Activated CD4-positive, alpha-beta T cell treated with anti-CD3 and anti-CD28 coated beads for 48 hours (primary cell): Measurements from ENCODE around the gene ATP1A2.
"Not testable (repeated sequence)": the region's sequence is repeated elsewhere in the genome, so short reads cannot be mapped to it uniquely, and the experiment has no call there.

Experiments used
- DNase-seq: peaks from one replicate; pipeline ENCODE4 v3.0.0-alpha.2; 2020

ATP1A2 gene

DNA sequence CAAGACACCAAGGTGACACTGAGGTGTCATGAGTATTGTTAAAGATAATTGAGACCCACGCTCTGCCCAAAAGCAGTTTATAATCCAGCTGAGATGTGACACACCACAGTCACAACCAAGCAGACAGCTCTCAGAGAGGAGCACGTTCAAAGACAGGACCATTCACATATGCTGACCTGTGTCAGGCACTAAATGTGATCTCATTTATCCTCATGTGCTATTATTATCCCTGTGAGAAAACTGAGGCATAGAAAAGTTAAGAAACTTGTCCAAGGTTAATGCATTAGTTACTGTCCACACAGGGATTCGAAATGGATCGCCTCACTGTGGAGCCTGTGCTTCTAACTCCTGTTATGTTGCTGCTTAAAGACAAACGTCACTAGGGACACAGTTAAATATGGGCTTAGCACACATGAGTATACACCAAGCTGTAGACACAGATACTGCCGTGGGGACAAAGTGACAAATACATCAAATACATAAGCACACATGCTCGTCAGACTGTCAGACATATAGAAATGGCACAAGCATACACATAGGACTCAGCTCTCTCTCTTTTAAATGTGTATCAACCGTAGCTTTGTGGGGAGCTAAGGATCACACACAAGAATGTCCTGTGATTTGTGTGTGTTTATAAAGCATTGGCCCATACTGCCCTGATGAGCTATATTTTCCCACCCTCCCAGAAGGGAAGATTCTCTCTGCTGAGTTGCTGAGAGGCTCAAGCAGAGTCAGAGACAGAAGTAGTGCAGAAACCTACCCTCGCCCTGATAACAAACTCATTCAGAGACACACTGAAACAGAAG is 13.6 kb upstream of the ATP1A2 start:
- no peak for DNase-seq

DNA sequence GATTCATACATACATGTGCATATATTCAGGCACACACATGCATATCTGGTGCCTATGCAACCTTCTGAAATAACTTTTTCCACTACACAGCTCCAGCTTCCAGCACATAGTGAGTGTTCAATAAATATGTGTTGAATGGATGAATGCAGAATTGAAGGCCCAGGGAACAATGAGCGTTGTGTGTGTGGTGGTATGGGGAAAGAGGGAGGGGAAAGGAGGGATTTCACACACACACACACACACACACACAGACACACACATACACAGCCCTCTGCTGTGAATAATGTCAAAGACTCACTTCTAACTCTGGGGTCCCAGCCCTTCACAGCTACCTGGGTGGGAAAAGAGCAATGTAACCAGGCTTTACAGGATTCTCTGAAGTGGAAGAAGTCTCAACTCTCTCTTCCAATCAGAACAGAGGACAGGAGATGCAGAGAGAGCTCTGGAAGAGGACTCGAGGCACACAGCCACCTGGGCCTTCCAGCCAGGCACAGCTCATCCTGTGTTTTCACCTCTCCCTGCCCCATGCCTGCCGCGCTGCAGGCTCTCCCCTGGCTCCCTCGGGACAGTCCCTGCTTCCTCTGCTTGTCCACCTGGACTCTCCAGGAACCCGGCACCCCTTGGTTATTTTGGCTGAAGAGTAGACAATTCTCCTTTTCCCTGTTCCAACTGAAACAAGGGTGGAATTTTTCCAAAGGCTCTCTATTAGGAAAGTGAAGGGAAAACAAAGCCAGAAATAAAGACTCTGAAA is 11.7 kb upstream of the ATP1A2 start:
- no peak for DNase-seq

DNA sequence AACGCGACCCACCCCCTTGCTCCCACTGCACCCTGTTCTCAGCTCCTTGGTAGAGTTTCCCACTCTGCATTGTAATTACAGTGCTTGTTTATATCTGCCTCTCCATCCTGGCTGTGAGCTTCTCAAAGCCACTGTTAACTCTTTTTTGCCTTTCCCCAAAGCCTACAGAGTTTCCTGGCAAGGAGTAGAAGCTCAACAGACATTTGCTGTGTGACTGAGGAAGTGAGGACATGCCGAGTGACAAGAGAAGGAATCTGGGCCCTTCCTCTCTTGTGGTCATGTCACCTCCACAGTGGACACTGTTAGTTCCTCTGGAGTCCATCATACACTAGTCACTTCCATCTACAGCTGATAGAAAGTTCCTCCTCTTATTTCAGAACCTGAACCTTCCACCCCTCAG is 11.1 kb upstream of the ATP1A2 start:
- DNase-seq: no peak

DNA sequence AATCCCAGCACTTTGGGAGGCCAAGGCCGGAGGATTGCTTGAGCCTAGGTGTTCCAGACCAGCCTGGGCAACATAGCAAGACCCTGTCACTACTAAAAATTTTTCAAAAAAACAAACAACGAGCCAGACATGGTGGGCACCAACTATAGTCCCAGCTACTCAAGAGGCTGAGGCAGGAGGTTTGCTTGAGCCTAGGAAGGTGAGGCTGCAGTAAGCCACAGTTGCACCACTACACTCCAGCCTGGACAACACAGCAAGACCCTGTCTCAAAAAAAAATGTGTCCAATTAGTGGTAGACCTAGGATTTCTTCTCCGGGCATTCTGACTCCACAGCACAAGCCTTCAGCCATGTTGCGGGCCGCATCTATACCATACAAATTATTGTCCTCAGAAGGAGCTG is 10.4 kb upstream of the ATP1A2 start:
- DNase-seq: no peak

DNA sequence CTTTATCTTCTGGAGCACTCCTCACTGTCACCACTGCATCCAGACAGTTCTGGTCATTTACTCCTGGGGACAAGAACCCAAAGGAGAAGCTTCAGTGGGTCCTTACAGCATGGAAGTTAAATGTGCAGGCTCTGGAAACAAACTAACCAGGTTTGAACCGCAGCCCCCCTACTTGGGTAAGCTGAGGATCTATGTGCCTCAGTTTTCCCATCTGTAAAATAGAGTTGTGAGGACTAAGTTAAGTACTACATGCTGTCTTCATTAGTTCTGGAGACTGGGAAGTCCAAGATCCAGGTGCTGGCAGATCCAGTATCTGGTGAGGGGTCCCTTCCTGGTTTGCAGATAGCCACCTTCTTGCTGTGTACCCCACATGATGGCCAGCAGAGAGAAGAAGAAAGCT is 8.0 kb upstream of the ATP1A2 start:
- no peak for DNase-seq

DNA sequence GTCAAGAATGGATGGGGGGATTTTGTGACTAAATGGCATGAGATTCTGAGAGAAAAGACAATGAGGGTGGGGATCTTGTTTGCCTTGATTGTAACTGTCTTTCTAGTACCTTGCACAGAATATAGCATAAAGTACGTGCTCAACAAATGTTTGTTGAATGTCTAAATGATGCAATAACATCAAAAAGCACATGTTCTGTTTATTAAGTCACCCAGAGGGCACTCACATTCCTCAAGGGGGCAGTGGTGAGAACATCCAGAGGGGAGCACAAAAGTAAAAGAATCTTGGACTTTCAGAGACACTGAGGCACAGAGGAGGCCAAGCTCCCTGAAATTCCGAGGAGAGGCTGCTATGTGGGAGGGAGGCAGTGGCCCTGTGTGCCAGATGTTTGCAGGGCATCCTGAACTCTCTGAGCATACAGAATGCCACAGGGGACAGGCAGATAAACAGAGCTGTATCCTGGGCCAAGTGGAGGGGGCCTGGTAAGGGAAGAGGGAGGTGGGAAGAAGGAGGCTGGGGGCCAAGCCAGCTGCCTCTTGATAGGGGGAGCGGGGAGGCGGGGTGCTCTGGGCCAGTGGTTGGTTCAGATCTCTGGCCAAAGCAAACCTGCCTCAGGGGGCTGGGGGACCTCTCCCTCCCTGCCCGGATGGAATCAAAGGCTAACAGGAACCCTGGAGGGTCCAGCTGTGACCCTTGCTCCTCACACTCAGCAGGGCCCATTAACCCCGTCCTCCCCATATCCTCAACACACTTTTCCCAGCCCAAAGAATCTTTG is 6.5 kb upstream of the ATP1A2 start:
- peak; percentile 60 for DNase-seq

DNA sequence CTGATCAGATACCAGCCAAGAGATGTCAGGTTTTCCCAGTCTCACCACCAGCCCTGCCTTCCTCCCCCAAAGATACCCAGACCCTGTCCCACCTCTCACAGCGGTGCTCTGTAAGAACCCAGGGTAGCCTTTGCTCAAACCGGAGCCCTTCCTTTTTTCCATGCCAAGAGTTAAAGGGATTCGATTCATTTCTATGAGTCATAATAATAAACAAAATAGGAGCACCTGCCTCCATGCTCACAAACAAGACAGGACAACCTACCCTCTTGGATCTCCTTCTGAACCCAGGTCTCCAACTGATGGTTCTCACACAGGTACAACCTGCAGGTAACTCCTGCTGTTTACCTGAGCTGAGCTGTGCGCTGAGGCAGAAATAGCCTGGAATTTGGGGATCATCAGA is 5.9 kb upstream of the ATP1A2 start:
- no peak for DNase-seq

DNA sequence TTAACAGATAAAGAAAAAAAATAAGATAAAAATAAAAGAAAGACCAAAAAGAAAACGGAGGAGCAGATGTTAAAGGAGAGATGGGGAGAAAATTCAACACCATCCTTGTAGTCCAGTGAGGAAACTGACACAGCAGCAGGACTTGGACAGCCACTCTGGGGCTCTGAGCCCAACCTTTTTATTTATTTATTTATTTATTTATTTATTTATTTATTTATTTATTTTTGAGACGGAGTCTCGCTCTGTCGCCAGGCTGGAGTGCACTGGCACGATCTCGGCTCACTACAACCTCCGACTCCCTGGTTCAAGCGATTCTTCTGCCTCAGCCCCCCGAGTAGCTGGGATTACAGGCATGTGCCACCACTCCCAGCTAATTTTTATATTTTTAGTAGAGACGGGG is 4.1 kb upstream of the ATP1A2 start:
- not testable (repeated sequence) for DNase-seq

DNA sequence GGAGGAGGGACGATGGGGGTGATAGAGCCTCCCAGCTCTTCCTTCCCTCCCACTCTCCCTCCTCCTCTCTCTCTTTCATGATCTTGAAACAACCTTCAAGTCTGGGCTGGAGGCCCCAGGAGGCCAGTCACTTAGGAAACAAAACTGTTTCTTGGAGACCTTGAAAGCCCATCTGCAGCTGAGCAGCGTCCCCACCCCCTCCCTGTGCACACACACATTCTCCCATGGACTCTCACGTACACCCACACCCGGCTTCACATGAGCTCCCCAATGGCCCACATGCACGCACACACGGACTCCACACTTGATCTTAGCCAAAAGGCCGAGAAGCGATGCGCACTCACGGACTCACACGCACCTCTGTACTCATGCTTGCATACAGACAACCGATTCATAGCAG is 3.2 kb upstream of the ATP1A2 start:
- DNase-seq: no peak

DNA sequence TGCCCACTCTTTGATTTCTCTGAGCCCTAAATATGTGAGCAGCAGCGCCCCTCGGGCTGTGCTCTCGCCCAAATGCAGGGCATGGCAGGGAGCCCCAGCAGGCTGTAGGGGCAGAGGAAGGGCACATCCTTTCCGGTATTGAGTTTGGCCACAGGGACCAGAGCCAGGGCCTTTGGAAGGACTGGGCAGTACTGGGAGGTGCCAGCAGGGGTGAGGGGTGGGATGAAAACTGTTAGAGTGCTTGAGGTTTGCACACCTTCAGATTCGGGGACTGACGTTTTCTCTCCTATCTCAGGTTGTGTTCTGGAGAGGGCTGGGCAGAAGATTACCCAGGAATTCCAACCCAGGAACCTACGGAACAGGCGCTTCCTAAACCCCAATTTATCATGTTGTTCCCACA is 2.2 kb upstream of the ATP1A2 start:
- DNase-seq: no peak

DNA sequence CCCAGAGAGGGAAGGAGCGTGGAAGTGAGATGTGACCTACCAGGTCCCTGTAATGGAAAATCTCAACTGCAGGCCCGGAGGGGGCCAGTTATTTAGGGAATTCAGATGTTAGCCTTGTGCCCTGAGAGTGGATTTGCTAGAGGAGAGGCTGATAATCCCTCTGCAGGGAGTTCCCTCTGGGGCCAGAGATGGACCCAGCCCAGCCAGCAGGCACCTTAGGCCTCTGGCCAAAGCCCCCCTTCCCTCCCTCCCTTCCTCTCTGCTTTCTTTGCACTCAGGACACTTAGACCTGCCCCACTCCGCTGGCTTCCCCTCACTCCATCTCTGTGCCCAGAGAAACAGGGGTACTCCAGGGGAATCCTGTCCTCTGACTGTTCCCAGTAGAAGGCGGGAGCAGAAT is 1.5 kb upstream of the ATP1A2 start:
- DNase-seq: no peak

DNA sequence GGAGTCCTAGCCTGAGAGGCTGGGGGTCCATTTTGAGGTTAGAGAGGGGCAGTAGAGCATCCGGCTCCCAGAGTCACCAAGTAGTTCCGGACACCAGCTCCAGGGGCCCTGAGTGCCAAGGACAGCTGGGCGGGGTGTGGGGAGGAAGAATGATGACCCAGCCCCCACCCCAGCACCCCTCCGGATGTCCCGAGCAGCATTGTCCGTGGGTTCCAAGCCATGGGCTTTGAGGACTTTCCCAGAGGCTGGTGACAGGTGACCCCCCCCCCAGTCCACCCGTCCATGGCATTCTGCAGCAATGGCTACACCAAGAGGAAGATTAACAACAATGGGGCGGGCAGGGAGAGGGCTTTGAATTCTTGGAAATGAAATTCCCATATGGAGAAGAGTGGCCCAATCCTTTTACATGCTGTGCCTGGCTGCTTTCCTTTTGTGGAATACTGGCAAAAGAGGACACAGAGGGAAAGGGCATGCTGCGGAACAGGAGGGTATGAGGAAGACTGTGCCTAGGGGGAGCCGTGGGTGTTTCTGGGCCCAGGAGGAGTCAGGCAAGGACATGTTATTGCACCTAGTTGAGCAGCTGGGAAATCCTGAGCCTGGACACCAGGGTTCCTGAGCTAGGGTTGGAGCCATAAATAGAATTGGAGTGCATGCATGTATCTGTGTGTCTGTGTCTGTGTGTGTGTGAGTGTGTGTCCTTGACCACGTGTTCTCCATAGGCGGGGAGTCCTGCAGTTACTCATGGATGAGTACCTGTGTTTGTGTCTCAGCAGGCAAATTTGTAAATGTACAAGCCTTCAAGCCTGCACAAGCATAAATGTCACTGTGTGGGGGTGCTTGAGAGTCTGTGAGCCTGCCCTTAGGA is 956 bp downstream of the ATP1A2 start:
- no peak for DNase-seq

DNA sequence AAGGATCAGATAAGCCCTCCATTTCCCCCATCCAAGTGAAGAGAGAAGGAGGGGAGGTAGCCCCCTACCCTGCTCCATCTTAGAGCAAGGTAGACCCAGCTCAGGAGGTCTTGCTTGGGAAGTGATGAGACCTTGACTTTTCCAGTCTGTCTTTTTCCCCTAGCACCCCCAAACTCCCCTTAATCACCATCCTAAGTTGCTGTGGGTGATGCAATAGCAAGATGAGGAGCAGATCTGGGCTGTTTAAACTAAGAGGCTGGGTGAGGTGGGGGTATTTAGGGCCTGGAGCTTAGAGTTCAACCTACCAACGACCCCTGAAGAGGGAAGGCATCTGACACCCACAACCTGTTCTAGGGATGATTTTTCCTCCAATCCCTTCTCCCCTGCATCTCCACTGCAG is 1.7 kb downstream of the ATP1A2 start:
- DNase-seq: no peak

DNA sequence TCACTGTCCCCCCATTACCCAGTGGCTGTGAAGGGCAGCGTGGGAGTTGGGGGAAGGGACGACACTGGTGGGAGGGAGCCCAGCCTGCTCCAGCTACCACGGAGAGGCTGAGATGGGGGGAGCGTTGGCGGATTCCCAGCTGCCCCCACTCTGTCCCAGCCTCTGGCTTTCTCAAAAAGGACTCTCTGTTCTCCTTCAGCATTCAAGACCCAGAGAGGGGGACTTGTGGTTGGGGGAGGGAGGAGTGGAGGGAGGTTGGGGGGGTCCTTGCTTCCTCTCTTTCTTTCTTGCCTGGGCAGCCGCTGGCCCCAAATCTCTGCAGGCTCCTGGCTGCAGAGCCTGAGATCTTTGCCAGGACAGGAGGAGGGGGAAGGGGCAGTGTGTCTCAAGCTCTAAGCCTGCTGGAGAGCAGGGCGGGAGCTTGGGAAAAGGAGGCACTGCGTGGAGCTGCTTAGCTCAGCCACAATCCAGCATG is 2.2 kb downstream of the ATP1A2 start:
- no peak for DNase-seq

DNA sequence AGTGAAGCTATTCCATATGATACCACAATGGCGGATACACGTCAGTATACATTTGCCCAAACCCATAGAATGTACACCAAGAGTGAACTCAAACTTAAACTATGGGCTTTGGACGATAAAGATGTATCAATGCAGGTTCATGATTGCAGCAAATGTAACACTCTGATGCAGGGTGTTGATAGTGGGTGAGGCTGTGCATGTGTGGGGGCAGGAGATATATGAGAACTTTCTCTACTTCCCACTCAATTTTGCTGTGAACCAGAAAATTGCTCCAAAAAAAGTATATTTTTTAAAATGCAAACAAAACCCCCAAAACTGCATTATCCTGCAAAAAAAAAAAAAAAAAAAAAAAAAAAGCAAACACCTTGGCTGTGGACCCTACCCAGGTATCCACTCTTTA is 3.4 kb downstream of the ATP1A2 start:
- DNase-seq: no peak

DNA sequence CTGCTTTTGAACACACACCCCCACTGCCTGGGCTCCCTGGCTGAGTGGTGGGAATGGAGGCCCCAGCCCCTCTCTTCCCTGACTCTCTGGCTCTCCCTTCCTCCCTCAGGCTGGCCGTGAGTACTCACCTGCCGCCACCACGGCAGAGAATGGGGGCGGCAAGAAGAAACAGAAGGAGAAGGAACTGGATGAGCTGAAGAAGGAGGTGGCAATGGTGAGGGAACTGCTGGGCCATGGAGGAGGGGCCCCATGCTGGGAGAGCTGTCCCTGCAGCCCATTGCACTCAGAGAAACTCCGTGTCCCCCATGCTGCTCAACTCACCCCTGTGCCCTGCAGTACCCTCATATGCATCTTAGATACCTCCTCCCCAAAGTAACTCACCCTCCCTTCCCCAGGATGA is 5.2 kb downstream of the ATP1A2 start:
- no peak for DNase-seq

DNA sequence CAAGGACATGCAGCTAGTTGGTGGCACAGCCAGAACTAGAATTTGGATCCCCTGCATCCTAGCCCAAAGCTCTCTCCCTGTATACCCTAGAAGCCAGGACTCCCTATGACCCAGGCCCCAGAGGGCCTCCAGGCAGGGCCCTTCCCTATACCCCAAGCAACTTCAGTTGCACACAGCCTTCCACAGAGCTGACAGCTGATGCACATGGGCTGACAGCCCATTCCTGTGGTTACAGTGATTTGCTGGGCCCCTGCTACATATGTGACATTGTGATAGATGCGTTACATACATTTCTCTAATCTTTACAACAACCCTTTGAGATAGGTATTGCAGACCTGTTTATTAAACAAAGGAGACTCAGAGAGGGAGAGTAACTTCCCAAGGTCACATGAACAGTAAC is 5.8 kb downstream of the ATP1A2 start:
- DNase-seq: no peak

DNA sequence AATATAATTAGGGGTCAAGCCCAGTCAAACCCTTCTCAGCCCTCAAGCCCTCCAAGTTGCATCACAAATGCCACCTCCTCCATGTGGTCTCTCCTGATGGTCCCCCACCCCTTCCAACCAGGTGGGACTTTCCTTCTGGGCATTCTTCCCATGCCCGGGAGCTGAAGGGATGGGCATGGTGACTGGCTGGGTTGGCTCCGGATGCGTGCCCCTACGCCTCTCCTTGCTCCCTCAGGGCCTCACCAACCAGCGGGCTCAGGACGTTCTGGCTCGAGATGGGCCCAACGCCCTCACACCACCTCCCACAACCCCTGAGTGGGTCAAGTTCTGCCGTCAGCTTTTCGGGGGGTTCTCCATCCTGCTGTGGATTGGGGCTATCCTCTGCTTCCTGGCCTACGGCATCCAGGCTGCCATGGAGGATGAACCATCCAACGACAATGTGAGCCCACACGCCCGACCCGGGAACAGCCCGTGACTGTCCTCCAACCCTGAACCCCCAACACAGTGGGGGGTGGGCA is 7.5 kb downstream of the ATP1A2 start:
- no peak for DNase-seq

DNA sequence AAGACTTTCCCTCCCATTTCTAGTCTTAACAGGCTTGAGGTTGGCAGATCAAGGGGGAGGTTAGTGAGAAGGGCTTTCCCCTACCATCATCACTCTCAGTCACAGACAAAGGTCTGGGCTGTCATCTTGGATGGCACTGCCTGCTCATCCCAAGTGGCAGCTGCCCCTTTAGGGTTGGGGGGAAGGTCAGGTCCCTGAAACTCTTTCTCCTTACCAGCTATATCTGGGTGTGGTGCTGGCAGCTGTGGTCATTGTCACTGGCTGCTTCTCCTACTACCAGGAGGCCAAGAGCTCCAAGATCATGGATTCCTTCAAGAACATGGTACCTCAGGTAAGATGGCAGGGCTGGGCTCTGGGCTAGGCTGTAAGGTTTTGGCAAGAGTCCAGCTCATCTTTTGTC is 8.2 kb downstream of the ATP1A2 start:
- no peak for DNase-seq

DNA sequence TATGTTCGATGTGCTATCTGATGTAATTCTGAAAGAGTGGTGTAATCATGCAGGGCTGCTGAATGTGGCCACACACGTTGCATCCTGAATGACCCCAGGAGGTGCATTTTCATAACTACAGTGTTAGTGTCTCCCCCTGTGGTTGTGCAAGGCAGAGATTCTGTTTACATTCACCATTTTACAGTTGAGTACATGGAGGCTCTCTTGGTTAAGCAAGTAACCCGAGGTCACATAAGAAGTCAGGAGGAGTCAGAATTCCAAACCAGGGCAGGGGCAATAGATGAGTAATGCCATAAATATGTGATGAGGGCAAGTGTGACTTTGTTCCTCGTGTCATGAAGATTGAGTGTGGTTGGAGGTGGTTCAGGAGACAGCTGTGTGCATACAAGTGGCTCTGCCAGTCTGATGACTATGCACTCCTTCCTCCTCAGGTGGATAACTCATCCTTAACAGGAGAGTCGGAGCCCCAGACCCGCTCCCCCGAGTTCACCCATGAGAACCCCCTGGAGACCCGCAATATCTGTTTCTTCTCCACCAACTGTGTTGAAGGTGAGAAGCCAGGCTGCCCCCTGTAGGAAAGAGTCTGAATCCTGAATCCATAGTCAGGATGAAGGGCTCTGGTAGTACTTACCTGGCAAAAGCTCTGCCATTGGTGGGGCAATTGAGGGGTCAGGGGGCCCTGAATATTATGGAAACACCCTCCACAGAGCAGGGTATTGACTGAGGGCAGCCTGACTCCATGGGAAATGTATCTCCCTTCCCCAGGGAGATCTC is 9.3 kb downstream of the ATP1A2 start:
- DNase-seq: no peak

DNA sequence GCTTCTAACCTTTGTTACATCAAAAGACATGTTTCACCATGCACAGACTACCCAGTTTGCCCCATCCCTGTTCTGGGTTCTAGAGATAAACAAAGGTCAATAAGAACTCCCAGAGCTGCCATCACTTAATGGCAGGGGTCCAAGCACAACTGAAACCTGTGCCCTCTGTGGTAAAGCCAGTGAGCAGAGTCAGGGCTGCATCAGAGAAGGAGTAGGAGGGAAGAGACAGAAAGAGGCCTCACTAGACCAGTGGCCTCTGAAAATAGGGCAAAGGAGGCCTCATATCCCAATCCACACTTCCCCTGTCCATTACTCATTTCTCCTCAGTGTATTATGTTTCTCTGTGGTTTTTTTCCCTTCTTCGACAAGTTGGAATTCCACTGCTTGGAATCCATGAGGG is 10.2 kb downstream of the ATP1A2 start:
- DNase-seq: no peak

DNA sequence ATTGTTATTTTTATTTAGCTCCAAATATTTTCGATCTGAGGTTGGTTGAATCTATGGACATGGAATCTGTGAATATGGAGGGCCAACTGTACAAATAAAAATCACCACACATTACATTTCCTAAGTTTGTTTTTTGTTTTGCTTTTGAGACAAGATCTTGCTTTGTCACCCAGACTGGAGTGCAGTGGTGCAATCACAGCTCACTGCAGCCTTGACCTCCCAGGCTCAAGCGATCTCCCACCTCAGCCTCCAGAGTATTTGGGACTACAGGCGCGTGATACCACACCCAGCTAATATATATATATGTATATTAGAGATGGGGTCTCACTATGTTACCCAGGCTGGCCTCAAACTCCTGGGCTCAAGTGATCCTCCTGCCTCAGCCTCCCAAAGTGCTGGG is 10.8 kb downstream of the ATP1A2 start:
- not testable (repeated sequence) for DNase-seq
